GM18526 (cell line): Measurements from ENCODE around the gene SULT2A1.
"Not testable (repeated sequence)": the region's sequence is repeated elsewhere in the genome, so short reads cannot be mapped to it uniquely, and the experiment has no call there.

Experiments
- POLR2A ChIP-seq: IDR thresholded peaks from 3 replicates; pipeline ENCODE4 v1.6.1; 2011; ENCODE audit not compliant: insufficient read length; ENCODE audit errors: extremely low read depth

The SULT2A1 gene

GRCh38 chr19:47863514-47863936, 22.6 kb downstream of the SULT2A1 start:
- TF ChIP-seq POLR2A: no peak

- TF ChIP-seq POLR2A: no peak
Measured at GRCh38 chr19:47861630-47862029, 24.5 kb downstream of the SULT2A1 start.

- TF ChIP-seq POLR2A: no peak
Measured at GRCh38 chr19:47860602-47861297, 25.4 kb downstream of the SULT2A1 start.

GRCh38 chr19:47858646-47859285, 27.3 kb downstream of the SULT2A1 start, which contains the start of gene TPRX2:
Gene TPRX2, plus strand, starts transcription at chr19:47859235. Its CDS starts 12 bp downstream, at chr19:47859247.
- TF ChIP-seq POLR2A: not testable (repeated sequence)

GRCh38 chr19:47854459-47854858, 31.7 kb downstream of the SULT2A1 start:
- TF ChIP-seq POLR2A: no peak

GRCh38 chr19:47853003-47853402, 33.1 kb downstream of the SULT2A1 start:
- TF ChIP-seq POLR2A: no peak

- TF ChIP-seq POLR2A: no peak
Measured at GRCh38 chr19:47848823-47849473, 37.2 kb downstream of the SULT2A1 start.

GRCh38 chr19:47848425-47848822, 37.7 kb downstream of the SULT2A1 start:
- TF ChIP-seq POLR2A: no peak

GRCh38 chr19:47842941-47843340, 43.2 kb downstream of the SULT2A1 start:
- no peak for TF ChIP-seq POLR2A

GRCh38 chr19:47839913-47840312, 46.2 kb downstream of the SULT2A1 start:
- no peak for TF ChIP-seq POLR2A

- no peak for TF ChIP-seq POLR2A
Measured at GRCh38 chr19:47839411-47839810, 46.7 kb downstream of the SULT2A1 start.

- no peak for TF ChIP-seq POLR2A
Measured at GRCh38 chr19:47836038-47836437, 50.1 kb downstream of the SULT2A1 start.

- no peak for TF ChIP-seq POLR2A
Measured at GRCh38 chr19:47832723-47833122, 53.4 kb downstream of the SULT2A1 start.

- no peak for TF ChIP-seq POLR2A
Measured at GRCh38 chr19:47826800-47827199, 59.3 kb downstream of the SULT2A1 start.

- no peak for TF ChIP-seq POLR2A
Measured at GRCh38 chr19:47824396-47824795, 61.7 kb downstream of the SULT2A1 start.

- no peak for TF ChIP-seq POLR2A
Measured at GRCh38 chr19:47821460-47822020, 64.6 kb downstream of the SULT2A1 start, which contains the start of gene CRX. Gene CRX, plus strand, starts transcription at chr19:47821937. Its CDS starts 12,507 bp downstream, at chr19:47834444.
